ENCODE results near the gene GALNT5. TPM values are rescaled to one million over a fixed set of nuclear protein-coding genes. Genes with fewer than 3 reads are reported as not detected.
"Not testable (repeated sequence)": the region's sequence is repeated elsewhere in the genome, so short reads cannot be mapped to it uniquely, and the experiment has no call there.

GALNT5 gene
- polyA plus RNA-seq, 1 donor: 1.7 TPM

GRCh38 chr2:157327621-157328500 lies 70.4 kb downstream of the GALNT5 start:
- DNase-seq: peak; percentile 55

GRCh38 chr2:157329524-157329923 lies 72.0 kb downstream of the GALNT5 start:
- no peak for DNase-seq

GRCh38 chr2:157333304-157334047 lies 76.0 kb downstream of the GALNT5 start:
- no peak for DNase-seq

DNA sequence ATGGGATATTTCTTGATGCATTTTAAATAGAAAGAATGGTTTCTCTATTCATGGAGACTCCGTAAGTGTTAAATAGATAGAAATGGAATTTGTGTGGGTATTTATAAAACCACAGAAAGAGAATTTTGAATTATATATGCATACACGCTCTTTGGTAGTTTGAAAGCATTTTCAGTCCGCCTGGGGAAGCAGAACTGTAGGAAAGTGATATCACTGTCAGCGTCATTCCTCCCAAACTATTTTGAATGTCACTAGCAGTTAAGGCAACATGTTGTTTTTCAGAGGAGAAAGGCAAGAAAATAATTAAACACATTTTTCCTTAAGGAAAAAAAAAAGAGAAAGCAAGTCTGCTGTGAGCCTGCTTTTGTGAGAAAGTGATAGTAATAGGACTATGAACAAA lies 76.8 kb downstream of the GALNT5 start:
- DNase-seq: no peak

GRCh38 chr2:157334797-157335196 lies 77.3 kb downstream of the GALNT5 start:
- DNase-seq: no peak

GRCh38 chr2:157336137-157337010 lies 78.9 kb downstream of the GALNT5 start:
- DNase-seq: no peak

GRCh38 chr2:157337978-157338377 lies 80.5 kb downstream of the GALNT5 start:
- no peak for DNase-seq

DNA sequence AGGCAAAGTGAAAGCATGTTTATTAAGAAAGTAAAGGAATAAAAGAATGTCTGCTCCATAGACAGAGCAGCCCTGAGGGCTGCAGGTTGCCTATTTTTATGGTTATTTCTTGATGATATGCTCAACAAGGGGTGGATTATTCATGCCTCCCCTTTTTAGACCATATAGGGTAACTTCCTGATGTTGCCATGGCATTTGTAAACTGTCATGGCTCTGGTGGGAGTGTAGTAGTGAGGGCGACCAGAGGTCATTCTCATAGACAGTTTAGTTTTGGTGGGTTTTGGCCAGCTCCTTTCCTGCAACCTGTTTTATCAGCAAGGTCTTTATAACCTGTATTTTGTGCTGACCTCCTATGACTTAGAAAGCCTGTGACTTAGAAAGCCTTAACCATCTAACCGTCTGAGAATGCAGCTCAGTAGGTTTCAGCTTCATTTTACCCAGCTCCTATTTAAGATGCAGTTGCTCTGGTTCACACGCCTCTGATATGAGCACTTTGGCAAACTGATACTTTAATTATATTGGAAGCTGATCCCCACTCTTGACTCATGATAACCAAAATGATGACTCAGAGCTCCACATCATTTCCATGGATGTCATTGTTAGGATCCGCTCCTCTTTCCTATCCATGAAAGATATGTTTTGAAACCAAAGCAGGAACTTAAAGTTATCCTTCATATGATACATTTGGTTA lies 82.6 kb downstream of the GALNT5 start:
- no peak for DNase-seq

DNA sequence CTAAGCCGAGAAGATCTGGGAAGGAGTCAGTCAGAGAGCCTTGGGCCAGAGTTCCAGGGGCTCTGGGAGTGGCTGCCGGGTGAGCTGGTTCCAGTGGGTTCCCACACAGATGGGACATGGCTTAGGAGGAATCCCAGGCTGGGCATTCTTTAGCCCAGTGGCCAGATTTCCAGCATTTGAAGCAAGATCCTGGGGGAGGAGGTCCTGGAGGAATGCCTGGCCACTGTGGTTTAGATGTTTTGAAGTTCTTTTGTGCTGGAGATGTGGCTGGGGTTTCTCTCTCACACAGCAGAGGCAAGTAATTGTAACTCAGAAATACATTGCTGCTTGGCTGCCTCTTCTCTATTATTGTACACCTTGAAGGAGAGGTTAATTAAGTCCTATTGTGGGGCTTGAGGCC lies 83.9 kb downstream of the GALNT5 start:
- not testable (repeated sequence) for DNase-seq

- no peak for DNase-seq
Observed at GRCh38 chr2:157345647-157346389, 88.3 kb downstream of the GALNT5 start.

DNA sequence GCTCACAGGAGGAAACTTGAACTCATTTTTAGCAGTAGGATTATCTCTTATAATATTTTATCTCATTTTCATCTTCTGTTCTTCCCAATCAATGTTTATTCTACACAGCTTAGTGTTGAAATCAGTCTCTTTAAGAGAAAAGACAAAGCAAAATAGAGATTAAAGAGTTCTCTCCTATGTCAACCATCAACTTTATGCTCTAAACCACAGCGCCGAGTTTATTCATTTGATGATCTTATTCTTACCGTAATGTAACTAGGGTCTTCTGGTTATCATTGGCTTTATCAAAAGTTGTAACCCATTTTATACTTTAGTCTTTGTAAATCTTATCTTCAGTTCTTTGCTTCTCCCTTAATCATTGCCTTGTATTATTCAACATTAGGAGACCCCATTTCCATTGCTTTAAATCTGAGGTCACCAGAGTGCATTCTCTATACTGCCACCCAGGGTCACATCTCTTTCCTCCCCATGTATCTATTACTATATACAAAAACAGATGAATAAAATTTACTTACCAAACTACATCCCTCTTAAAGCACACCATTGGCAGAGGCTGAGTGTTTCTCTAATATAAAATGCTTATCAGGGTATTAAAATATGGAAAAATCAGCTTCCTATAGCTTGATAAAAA lies 90.9 kb downstream of the GALNT5 start:
- no peak for DNase-seq

GRCh38 chr2:157349949-157350515 lies 92.5 kb downstream of the GALNT5 start:
- no peak for DNase-seq

DNA sequence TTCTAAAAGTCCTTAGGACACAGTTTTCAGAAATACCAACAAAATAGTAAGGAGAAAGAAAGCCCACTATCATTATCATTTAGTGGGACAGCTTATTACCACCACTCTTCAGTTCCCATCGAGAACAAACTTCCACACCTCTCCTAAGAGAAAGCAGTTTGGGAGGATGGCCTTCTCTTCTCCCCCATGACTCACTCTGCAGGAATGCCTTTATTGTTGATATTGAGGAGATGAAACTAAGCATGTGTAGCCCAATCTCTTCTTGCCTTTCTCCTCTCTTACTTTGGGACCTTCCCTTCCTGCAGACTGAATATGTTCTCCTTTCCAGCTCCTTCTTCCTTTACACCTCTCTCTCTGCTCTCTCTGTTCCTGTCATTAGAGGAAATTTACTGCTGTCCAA lies 98.1 kb downstream of the GALNT5 start:
- DNase-seq: no peak

- no peak for DNase-seq
Observed at GRCh38 chr2:157359628-157360027, 102.1 kb downstream of the GALNT5 start.

DNA sequence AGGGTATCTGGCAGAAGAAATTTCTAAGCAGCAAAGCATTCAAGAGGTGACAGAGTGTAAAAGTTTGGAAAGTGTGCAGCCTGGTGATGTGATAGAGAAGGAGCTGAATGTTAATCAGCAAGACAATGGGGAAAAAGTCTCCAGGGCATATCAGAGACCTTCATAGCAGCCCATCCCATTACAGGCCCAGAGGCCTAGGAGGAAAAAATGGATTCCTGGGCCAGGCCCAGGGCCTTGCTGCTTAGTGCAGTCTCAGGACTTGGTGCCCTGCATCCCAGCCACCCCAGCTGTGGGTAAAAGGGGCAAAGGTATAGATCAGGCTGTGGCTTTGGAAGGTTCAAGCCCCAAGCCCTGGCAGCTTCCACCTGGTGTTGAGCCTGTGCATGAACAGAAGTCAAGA lies 104.0 kb downstream of the GALNT5 start:
- DNase-seq: no peak

DNA sequence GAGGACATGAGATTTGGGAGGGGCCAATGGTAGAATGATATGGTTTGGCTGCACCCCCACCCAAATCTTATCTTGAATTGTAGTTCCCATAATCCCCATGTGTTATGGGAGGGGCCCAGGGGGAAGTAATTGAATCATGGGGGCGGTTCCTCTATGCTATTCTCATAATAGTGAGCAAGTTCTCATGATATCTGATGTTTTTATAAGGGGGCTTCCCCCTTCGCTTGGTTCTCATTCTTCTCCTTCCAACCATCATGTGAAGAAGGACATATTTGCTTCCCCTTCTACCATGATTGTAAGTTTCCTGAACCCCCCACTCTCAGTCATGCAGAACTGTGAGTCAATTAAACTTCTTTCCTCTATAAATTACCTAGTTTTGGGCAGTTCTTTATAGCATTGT lies 105.1 kb downstream of the GALNT5 start:
- no peak for DNase-seq

DNA sequence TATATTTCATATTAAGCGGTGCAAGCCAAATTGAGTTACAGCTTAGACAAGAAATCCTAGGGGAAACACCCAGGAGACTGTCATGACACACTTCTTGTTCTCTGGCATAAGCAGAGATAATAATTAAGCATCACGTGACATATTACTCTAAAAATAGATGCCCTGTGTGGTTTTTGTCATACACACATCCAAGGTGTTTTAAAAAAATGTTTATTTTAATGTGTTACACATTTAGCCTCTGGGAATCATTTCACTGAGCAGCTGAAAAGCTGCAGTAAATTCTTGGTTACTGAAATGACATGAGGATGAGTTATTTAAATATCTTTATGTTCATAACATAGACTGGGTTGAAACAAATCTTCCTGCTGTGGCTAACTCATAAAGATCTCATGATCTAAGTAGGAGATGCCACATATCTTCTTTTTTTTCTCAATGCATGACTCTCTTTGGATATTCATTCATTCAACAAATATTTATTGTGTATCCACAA lies 106.2 kb downstream of the GALNT5 start:
- no peak for DNase-seq

Data from hindlimb muscle (tissue), 1 donor.